ENCODE results near the gene VPS13C. TPM values are rescaled to one million over a fixed set of nuclear protein-coding genes. Genes with fewer than 3 reads are reported as not detected.
A peak's percentile ranks its signal among the peaks of the same experiment; 100 is the strongest.

Gene VPS13C
- total RNA-seq, 2 experiments from 2014 or later, result 69.7 to 73.2 TPM

DNA sequence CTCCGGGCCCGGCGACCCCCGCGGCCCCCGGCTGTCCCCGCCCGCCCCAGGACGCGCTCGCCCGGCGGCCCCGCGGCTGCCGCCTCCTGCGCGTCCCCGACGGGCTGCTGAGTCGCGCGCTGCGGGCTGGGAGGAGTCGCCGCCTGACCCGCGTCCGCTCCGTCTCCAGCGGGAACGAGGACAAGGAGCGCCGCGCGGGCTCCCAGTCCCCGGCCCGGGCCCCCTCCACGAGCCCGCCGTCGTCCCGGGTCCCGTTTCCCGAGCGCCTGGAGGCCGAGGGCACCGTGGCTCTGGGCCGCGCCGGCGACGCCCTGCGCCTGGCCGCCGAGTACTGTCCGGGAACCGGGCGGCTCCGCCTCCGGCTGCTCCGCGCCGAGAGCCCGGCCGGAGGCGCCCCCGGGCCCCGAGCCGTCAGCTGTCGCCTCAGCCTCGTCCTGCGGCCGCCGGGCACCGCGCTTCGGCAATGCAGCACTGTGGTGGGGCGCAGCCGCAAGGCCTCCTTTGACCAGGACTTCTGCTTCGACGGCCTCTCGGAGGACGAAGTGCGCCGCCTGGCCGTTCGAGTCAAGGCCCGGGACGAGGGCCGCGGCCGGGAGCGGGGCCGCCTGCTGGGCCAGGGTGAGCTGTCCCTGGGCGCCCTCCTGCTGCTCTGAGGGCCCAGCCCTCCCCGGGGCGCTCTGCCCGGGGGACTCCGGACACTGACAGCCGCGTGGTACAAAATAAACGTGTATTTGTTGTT lies 8.0 kb upstream of the VPS13C start:
- Mint-ChIP-seq H3K27ac (no peak overlapping the region), H3K36me3 (ENCODE audit: low read depth) (peaks cover 4% of the 10 kb centered on the region), H3K9me3 (no peaks in the 10 kb centered on the region), H3K27me3 (peaks cover 32% of the 10 kb centered on the region), H3K4me3 (peak overlapping the region; percentile 85), H3K4me1 (ENCODE audit: low read depth) (peaks cover 21% of the 10 kb centered on the region)
- DNase-seq (peak in 5 of 14 experiments; percentile 1 to 58 (median 11)), ATAC-seq (ENCODE audit: poor library complexity) (peak; percentile 10)
- no peak overlapping the region for H3K27ac ChIP-seq (ENCODE audit: low read depth in 1 of 2, low read length in 2 of 2)
- ChIA-PET CTCF (interaction anchor here (1.2 kb wide), 1 partner anchor 39 kb away, joined by 3 read pairs; no protein-coding TSS in a partner anchor), POLR2A (interaction anchor here (0.8 to 1.2 kb wide), 2 partner anchors 7 to 58 kb away, joined by 4 to 5 read pairs; partner anchors contain the start of gene VPS13C)
- no peaks in the 10 kb centered on the region for H3K9me3 ChIP-seq (ENCODE audit: control insufficient read depth in 1 of 2, insufficient read depth in 1 of 2, low read length in 2 of 2)
- no peak for TF ChIP-seq CTCF (IDR thresholded peaks at IDR 0.05)
- H3K4me1 ChIP-seq (ENCODE audit: insufficient read depth, low read length), result peaks cover 28% of the 10 kb centered on the region
- peak overlapping the region; percentile 10 for H3K4me3 ChIP-seq (ENCODE audit: low read length)
- intact Hi-C loops (cut with DNase I, micrococcal nuclease), result loop anchor here (5.0 kb wide), 2 partner anchors 46 to 101 kb away; no protein-coding TSS in a partner anchor
- peaks cover 14 to 24% of the 10 kb centered on the region in 2 experiments for H3K27me3 ChIP-seq (ENCODE audit: control insufficient read depth in 1 of 2, insufficient read depth in 2 of 2, low read length in 2 of 2)
- H3K36me3 ChIP-seq (ENCODE audit: insufficient read depth, low read length), result no peaks in the 10 kb centered on the region

DNA sequence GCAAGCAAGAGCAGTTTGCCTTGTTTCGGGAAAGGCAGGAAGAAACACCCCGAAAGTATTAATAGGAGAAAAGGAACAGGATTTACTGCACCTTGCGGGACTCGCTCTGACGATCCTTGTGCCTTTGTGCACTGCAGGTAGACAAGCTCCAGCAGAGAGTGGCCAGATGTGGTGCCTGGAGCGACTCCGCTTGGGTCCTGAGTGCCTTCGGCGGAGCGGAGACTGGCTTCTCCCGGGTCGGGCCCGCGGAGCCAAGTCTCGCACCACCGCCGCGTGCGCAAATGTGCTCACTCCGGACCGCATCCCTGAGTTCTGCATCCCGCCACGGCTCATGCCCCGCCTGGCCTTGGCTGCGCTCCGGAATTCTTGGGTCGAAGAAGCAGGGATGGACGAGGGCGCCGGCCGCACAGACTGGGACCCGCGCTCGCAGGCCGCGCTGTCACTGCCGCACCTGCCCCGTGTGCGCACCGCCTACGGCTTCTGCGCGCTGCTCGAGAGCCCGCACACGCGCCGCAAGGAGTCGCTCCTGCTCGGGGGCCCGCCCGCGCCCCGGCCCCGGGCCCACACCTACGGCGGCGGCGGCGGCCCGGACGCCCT lies 7.3 kb upstream of the VPS13C start:
- Histone ChIP-seq H3K4me1 (ENCODE audit: insufficient read depth, low read length) (peaks cover 28% of the 10 kb centered on the region), H3K27ac (ENCODE audit: low read depth in 1 of 2, low read length in 2 of 2) (no peak overlapping the region), H3K9me3 (ENCODE audit: control insufficient read depth in 1 of 2, insufficient read depth in 1 of 2, low read length in 2 of 2) (no peaks in the 10 kb centered on the region), H3K36me3 (ENCODE audit: insufficient read depth, low read length) (no peaks in the 10 kb centered on the region), H3K27me3 (ENCODE audit: control insufficient read depth in 1 of 2, insufficient read depth in 2 of 2, low read length in 2 of 2) (peaks cover 14 to 24% of the 10 kb centered on the region in 2 experiments), H3K4me3 (ENCODE audit: low read length) (peak overlapping the region; percentile 63)
- intact Hi-C loops (cut with DNase I, micrococcal nuclease), result loop anchor here (5.0 kb wide), 2 partner anchors 45 to 100 kb away; no protein-coding TSS in a partner anchor
- peak overlapping the region; percentile 88 for H3K4me3 Mint-ChIP-seq
- H3K36me3 Mint-ChIP-seq (ENCODE audit: low read depth), result peaks cover 4% of the 10 kb centered on the region
- ChIA-PET POLR2A (interaction anchor here (1.2 kb wide), 1 partner anchor 58 kb away, joined by 5 read pairs; no protein-coding TSS in a partner anchor), CTCF (interaction anchor here (1.2 kb wide), 1 partner anchor 39 kb away, joined by 3 read pairs; no protein-coding TSS in a partner anchor)
- peaks cover 32% of the 10 kb centered on the region for H3K27me3 Mint-ChIP-seq
- no peak overlapping the region for H3K27ac Mint-ChIP-seq
- DNase-seq, result peak in 7 of 14 experiments; percentile 3 to 61 (median 19)
- H3K9me3 Mint-ChIP-seq, result no peaks in the 10 kb centered on the region
- peaks cover 21% of the 10 kb centered on the region for H3K4me1 Mint-ChIP-seq (ENCODE audit: low read depth)
- no peak for TF ChIP-seq CTCF (IDR thresholded peaks at IDR 0.05)
- peak; percentile 65 for ATAC-seq (ENCODE audit: poor library complexity)

DNA sequence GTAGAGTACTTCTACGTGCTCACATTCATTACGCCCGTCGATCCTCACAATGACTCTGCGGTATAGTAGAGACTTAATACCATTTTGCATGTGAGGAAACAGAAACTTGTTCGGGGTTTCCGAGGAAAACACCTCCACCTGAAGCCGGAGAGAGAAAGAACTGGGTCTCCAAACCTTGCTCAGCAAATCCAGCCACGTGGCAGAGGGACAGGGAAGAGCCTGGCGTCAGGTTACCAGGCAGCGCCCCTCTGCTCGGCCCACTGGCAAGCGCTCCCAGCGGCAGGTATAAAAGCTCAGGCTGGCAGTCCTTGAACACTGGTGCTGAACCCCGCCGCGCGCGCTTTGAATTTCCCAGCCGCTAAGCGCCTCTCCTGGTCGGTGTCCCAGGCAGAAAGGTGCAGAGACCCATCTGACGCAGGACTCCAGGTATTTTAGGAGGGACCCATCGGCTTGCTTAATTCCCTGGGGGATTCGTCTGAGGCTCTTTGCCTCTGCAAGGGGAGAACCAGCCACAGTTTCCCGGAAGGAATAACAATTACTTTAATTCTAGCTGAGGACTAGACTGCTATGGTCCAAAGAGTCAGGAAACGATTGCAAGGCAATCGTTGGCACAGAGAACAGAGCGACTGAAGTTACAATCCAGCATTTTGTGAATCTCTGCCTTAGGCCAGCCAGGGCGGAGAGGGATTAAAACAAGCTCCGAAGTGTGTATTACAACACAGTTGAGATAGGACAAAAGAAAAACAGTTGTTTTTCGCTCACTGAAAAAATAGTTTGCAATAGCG lies 6.6 kb upstream of the VPS13C start, which contains the start of gene C2CD4A:
TSS of gene C2CD4A (plus strand) at position 315 of the 785 bp plus-strand sequence. CDS start 637 bp downstream, outside the sequence.
- ATAC-seq (ENCODE audit: poor library complexity) (peak; percentile 81), DNase-seq (peak; percentile 31 to 79 (median 50))
- Histone ChIP-seq H3K27me3 (ENCODE audit: control insufficient read depth in 1 of 2, insufficient read depth in 2 of 2, low read length in 2 of 2) (peaks cover 14 to 24% of the 10 kb centered on the region in 2 experiments), H3K9me3 (ENCODE audit: control insufficient read depth in 1 of 2, insufficient read depth in 1 of 2, low read length in 2 of 2) (no peaks in the 10 kb centered on the region), H3K4me1 (ENCODE audit: insufficient read depth, low read length) (peaks cover 28% of the 10 kb centered on the region), H3K27ac (ENCODE audit: low read depth in 1 of 2, low read length in 2 of 2) (no peak within 1 kb of the TSS), H3K4me3 (ENCODE audit: low read length) (peak within 1 kb of the TSS; percentile 63), H3K36me3 (ENCODE audit: insufficient read depth, low read length) (no peaks in the 10 kb centered on the region)
- intact Hi-C loops (cut with DNase I, micrococcal nuclease), result loop anchor here (5.0 kb wide), 2 partner anchors 45 to 100 kb away; no protein-coding TSS in a partner anchor
- Mint-ChIP-seq H3K9me3 (no peaks in the 10 kb centered on the region), H3K4me3 (peak within 1 kb of the TSS; percentile 88), H3K4me1 (ENCODE audit: low read depth) (peaks cover 26% of the 10 kb centered on the region), H3K27me3 (peaks cover 32% of the 10 kb centered on the region), H3K36me3 (ENCODE audit: low read depth) (peaks cover 4% of the 10 kb centered on the region), H3K27ac (no peak within 1 kb of the TSS)
- peak; percentile 13 for TF ChIP-seq CTCF (IDR thresholded peaks at IDR 0.05)
- POLR2A ChIA-PET, result interaction anchor here (1.2 kb wide), 1 partner anchor 59 kb away, joined by 5 read pairs; no protein-coding TSS in a partner anchor
- CTCF ChIA-PET, result interaction anchor here (1.0 to 1.6 kb wide), 3 partner anchors 35 to 55 kb away, joined by 3 to 4 read pairs (median 3); no protein-coding TSS in a partner anchor

Data from CD4-positive, alpha-beta T cell (primary cell).